Hepatocyte (in vitro differentiated cells): ENCODE measurements around the gene UBL3.

Experiments
- EZH2 ChIP-seq: fragments of 200-600 bp; sonication (generic); IDR thresholded peaks from 2 replicates; pipeline ENCODE4 v1.6.1; 2016; ENCODE audit warnings: antibody characterized with exemption, mild to moderate bottlenecking, borderline replicate concordance
- TF ChIP-seq, protein P1 (sequence below): fragments of 200-600 bp; sonication (generic); IDR thresholded peaks from 2 replicates; pipeline ENCODE4 v1.5.1; 2016; ENCODE audit warnings: antibody characterized with exemption, mild to moderate bottlenecking; ENCODE audit not compliant: poor library complexity

GRCh38 chr13:29763436-29764180 lies 86.8 kb downstream of the UBL3 start:
- TF ChIP-seq, protein P1, sequence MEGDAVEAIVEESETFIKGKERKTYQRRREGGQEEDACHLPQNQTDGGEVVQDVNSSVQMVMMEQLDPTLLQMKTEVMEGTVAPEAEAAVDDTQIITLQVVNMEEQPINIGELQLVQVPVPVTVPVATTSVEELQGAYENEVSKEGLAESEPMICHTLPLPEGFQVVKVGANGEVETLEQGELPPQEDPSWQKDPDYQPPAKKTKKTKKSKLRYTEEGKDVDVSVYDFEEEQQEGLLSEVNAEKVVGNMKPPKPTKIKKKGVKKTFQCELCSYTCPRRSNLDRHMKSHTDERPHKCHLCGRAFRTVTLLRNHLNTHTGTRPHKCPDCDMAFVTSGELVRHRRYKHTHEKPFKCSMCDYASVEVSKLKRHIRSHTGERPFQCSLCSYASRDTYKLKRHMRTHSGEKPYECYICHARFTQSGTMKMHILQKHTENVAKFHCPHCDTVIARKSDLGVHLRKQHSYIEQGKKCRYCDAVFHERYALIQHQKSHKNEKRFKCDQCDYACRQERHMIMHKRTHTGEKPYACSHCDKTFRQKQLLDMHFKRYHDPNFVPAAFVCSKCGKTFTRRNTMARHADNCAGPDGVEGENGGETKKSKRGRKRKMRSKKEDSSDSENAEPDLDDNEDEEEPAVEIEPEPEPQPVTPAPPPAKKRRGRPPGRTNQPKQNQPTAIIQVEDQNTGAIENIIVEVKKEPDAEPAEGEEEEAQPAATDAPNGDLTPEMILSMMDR = no peak
- no peak for TF ChIP-seq EZH2
